ENCODE measurements around the gene SLC25A25.

The SLC25A25 gene

DNA sequence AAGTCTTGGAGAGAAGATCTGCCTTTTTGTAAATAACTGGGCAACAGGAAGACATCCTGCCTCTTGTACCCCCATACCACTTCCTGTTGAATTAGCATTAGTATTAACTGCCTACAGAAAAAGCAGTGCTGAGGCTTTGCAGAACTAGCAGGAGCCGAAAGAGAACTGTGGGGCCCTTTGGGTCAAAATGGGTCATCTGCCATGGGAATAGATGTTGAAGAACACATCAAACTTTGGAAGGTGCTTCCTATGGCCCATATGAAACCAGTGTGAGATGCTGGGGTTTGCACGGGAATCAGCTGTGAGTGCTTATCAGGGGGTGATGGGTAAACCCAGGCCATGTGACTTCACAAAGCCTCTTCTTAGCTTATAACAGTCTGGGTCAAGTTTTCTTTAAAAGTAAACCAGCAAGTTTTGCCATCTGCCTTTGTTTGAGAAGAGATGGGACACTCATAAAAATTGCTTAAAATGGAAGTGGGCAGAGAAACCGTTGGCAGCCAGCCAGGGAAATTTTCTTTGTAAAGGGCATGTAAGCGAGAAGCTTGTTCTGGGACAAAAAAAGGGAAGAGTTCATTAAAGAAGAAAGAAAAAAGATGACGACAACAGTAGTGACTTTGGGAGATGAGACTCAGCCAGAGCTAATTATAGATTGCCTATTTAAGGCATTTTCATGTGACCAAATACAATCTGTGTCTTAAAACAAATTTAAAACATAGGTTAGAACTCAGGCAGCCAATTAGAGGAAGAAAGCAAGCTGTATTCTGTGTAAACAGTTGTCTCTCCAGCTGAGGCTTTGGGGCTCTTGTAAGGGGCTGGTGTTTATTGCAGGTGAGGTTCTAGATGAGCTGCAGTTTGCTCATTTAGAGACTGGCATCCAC is 4.4 kb downstream of the SLC25A25 start:
- Histone ChIP-seq H3K27ac (ENCODE audit: low read depth, low read length) (no peak overlapping the region), H2AK5ac (ENCODE audit: low read length) (no peak overlapping the region), H2BK15ac (replicated peaks; ENCODE audit: low read depth) (no peak overlapping the region), H3K27me3 (ENCODE audit: insufficient read depth, low read length, poor library complexity) (no peaks in the 10 kb centered on the region), H3K36me3 (ENCODE audit: control insufficient read depth, insufficient read depth, low read length) (no peaks in the 10 kb centered on the region), H4K8ac (ENCODE audit: low read depth, low read length) (no peak overlapping the region), H3K4me3 (ENCODE audit: low read length) (no peak overlapping the region), H3K18ac (ENCODE audit: low read length) (no peak overlapping the region), H2BK5ac (ENCODE audit: low read length) (no peak overlapping the region), H3K4ac (ENCODE audit: low read depth, low read length) (no peak overlapping the region), H3K79me2 (ENCODE audit: control insufficient read depth, insufficient read depth, low read length) (peaks cover 24% of the 10 kb centered on the region), H3K9ac (ENCODE audit: low read length) (no peak overlapping the region), H3K4me1 (ENCODE audit: control insufficient read depth, low read depth, low read length) (peaks cover 7% of the 10 kb centered on the region), H3K56ac (ENCODE audit: low read length) (peak overlapping the region; percentile 10), H3K23ac (ENCODE audit: low read length) (no peak overlapping the region), H4K5ac (ENCODE audit: low read length) (no peak overlapping the region), H2BK120ac (ENCODE audit: low read depth, low read length) (no peak overlapping the region), H3K79me1 (ENCODE audit: low read length) (peaks cover 11% of the 10 kb centered on the region), H3K4me2 (ENCODE audit: low read length) (no peak overlapping the region)
- WGBS (ENCODE audit: extremely low coverage, insufficient coverage, low lambda C conversion rate): no CpG with 5 or more reads among the region's 5 CpGs
- no peak for DNase-seq

DNA sequence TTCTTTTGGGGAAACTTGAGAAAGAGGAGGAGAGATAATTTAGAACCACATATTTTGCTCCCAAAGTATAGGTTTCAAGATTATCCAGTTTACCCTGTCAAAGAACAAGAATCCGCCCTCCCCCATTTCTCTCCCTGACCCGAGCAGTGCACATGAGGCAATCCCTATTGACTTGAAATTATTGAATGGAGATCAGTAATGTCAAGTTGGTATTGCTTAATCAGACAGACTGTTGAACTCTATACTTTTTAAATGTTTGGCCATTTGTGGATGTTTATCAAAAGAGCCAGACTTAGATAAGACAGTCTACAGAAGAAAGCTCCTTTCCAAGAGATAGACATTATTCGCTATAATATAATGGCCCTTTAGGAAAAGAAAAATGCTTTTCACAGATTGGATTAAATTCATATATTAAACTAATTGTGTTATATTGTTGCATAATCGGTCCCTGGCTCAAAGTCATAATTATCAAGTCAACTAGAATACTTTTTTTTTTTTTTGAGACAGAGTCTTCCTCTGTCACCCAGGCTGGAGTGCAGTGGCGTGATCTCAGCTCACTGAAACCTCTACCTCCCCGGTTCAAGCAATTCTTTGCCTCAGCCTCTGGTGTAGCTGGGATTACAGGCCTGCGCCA is 5.3 kb downstream of the SLC25A25 start:
- no peak overlapping the region for H2BK15ac ChIP-seq (replicated peaks; ENCODE audit: low read depth)
- WGBS (ENCODE audit: extremely low coverage, insufficient coverage, low lambda C conversion rate): no CpG with 5 or more reads among the region's 7 CpGs

DNA sequence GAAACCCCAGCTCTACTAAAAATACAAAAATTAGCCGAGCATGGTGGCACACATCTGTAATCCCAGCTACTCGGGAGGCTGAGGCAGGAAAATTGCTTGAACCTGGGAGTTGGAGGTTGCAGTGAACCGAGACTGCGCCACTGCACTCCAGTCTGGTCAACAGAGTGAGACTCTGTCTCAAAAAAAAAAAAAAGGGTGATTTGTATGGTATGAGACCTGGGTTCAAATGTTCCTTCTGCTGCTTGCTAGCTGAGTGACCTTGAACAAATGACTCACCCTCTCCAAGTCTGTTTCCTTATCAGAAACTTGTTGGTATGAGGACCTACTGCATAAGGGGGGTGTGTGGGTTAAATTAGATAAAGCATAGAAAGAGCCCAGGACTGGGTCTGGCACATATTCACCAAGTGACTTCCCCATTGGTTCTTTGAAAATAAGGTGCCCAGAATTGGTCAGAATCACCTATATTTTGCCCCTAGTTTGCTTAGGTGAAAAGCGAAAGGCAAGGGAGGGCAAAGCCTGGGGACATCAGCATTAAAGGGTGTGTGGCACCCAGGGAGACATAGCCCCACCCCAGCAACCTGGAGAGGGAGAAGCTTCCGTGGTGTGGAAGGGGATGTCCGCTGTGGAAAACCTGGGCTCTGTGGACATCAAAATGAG is 9.9 kb downstream of the SLC25A25 start:
- no peak overlapping the region for H2BK5ac ChIP-seq (ENCODE audit: low read length)
- H3K36me3 ChIP-seq (ENCODE audit: control insufficient read depth, insufficient read depth, low read length): no peaks in the 10 kb centered on the region
- no peak overlapping the region for H4K8ac ChIP-seq (ENCODE audit: low read depth, low read length)
- no peak for DNase-seq
- peak overlapping the region; percentile 51 for H2BK120ac ChIP-seq (ENCODE audit: low read depth, low read length)
- H3K4me3 ChIP-seq (ENCODE audit: low read length): no peak overlapping the region
- peak overlapping the region; percentile 65 for H3K56ac ChIP-seq (ENCODE audit: low read length)
- no peak overlapping the region for H3K4ac ChIP-seq (ENCODE audit: low read depth, low read length)
- H3K4me1 ChIP-seq (ENCODE audit: control insufficient read depth, low read depth, low read length): peaks cover 10% of the 10 kb centered on the region
- H3K27me3 ChIP-seq (ENCODE audit: insufficient read depth, low read length, poor library complexity): no peaks in the 10 kb centered on the region
- peak overlapping the region; percentile 20 for H3K27ac ChIP-seq (ENCODE audit: low read depth, low read length)
- H4K5ac ChIP-seq (ENCODE audit: low read length): no peak overlapping the region
- H3K4me2 ChIP-seq (ENCODE audit: low read length): no peak overlapping the region
- H3K18ac ChIP-seq (ENCODE audit: low read length): peak overlapping the region; percentile 32
- peaks cover 5% of the 10 kb centered on the region for H3K79me1 ChIP-seq (ENCODE audit: low read length)
- H3K9ac ChIP-seq (ENCODE audit: low read length): no peak overlapping the region
- no peak overlapping the region for H3K23ac ChIP-seq (ENCODE audit: low read length)
- peak overlapping the region; percentile 40 for H2AK5ac ChIP-seq (ENCODE audit: low read length)
- no peak overlapping the region for H2BK15ac ChIP-seq (replicated peaks; ENCODE audit: low read depth)
- WGBS (ENCODE audit: extremely low coverage, insufficient coverage, low lambda C conversion rate): no CpG with 5 or more reads among the region's 7 CpGs
- peaks cover 6% of the 10 kb centered on the region for H3K79me2 ChIP-seq (ENCODE audit: control insufficient read depth, insufficient read depth, low read length)

More for the DNA sequence above, 5.3 kb downstream of the SLC25A25 start:
- H3K4ac ChIP-seq (ENCODE audit: low read depth, low read length): no peak overlapping the region
- H3K27me3 ChIP-seq (ENCODE audit: insufficient read depth, low read length, poor library complexity): no peaks in the 10 kb centered on the region
- no peak overlapping the region for H2AK5ac ChIP-seq (ENCODE audit: low read length)
- H3K23ac ChIP-seq (ENCODE audit: low read length): no peak overlapping the region
- H3K4me3 ChIP-seq (ENCODE audit: low read length): no peak overlapping the region
- no peak overlapping the region for H2BK120ac ChIP-seq (ENCODE audit: low read depth, low read length)
- H2BK5ac ChIP-seq (ENCODE audit: low read length): no peak overlapping the region
- no peak overlapping the region for H4K8ac ChIP-seq (ENCODE audit: low read depth, low read length)
- no peaks in the 10 kb centered on the region for H3K36me3 ChIP-seq (ENCODE audit: control insufficient read depth, insufficient read depth, low read length)
- no peak for DNase-seq
- no peak overlapping the region for H3K9ac ChIP-seq (ENCODE audit: low read length)
- peaks cover 23% of the 10 kb centered on the region for H3K79me2 ChIP-seq (ENCODE audit: control insufficient read depth, insufficient read depth, low read length)
- H3K56ac ChIP-seq (ENCODE audit: low read length): no peak overlapping the region
- no peak overlapping the region for H3K4me2 ChIP-seq (ENCODE audit: low read length)
- H3K79me1 ChIP-seq (ENCODE audit: low read length): peaks cover 14% of the 10 kb centered on the region
- no peak overlapping the region for H4K5ac ChIP-seq (ENCODE audit: low read length)
- H3K4me1 ChIP-seq (ENCODE audit: control insufficient read depth, low read depth, low read length): peaks cover 12% of the 10 kb centered on the region
- H3K18ac ChIP-seq (ENCODE audit: low read length): no peak overlapping the region
- H3K27ac ChIP-seq (ENCODE audit: low read depth, low read length): no peak overlapping the region

DNA sequence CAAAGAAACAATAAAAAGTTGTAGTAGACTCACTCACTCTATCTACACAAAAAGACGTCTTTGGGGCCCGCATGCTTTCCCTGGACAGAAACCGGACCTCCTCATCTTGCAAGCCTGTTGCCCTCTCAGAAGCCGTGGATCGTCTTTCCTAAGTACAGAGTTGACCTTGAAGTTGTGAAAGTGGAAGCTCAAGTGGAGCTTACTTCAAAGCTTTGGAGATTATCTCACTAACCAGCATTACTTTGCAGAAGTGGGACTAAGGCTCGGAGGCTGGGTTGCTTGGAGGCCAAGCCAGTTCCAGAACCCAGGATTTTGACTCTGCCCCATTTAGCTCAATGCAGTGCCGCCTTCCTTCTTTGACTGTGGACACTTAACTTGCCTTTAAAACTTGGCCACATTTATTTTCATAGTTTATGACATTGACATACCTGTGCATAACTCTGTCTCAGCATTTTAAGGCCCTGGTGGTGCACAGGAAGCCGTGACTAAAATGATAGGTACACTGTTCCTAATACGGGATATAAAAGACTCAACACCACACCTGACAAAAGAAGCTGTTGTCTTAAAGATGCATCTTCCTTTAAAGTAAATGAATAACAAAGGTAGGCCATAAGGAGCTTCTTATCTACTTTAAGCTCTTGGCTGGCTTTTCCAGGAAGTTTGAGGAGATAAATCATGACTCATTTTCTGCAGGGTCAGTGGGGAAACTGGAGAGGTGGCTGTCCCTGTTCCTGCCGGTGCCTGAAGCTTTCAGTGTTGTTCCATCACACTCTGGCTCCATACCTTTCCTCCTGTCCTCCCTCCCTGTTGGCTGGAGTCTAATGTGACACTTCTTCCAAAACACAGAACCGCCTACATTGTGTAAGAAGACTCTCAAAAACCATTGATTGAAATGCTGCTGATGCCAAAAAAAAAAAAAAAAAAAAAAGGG is 10.7 kb downstream of the SLC25A25 start:
- no peak overlapping the region for H3K4ac ChIP-seq (ENCODE audit: low read depth, low read length)
- no peak overlapping the region for H3K9ac ChIP-seq (ENCODE audit: low read length)
- H2BK15ac ChIP-seq (replicated peaks; ENCODE audit: low read depth): no peak overlapping the region
- no peaks in the 10 kb centered on the region for H3K36me3 ChIP-seq (ENCODE audit: control insufficient read depth, insufficient read depth, low read length)
- H3K18ac ChIP-seq (ENCODE audit: low read length): peak overlapping the region; percentile 32
- WGBS (ENCODE audit: extremely low coverage, insufficient coverage, low lambda C conversion rate): no CpG with 5 or more reads among the region's 11 CpGs
- peaks cover 5% of the 10 kb centered on the region for H3K79me1 ChIP-seq (ENCODE audit: low read length)
- H3K4me1 ChIP-seq (ENCODE audit: control insufficient read depth, low read depth, low read length): peaks cover 10% of the 10 kb centered on the region
- H4K8ac ChIP-seq (ENCODE audit: low read depth, low read length): no peak overlapping the region
- no peak overlapping the region for H3K23ac ChIP-seq (ENCODE audit: low read length)
- peak overlapping the region; percentile 65 for H3K56ac ChIP-seq (ENCODE audit: low read length)
- peaks cover 4% of the 10 kb centered on the region for H3K79me2 ChIP-seq (ENCODE audit: control insufficient read depth, insufficient read depth, low read length)
- no peak overlapping the region for H2AK5ac ChIP-seq (ENCODE audit: low read length)
- no peaks in the 10 kb centered on the region for H3K27me3 ChIP-seq (ENCODE audit: insufficient read depth, low read length, poor library complexity)
- no peak overlapping the region for H4K5ac ChIP-seq (ENCODE audit: low read length)
- H3K4me2 ChIP-seq (ENCODE audit: low read length): no peak overlapping the region
- H3K4me3 ChIP-seq (ENCODE audit: low read length): no peak overlapping the region
- no peak overlapping the region for H2BK5ac ChIP-seq (ENCODE audit: low read length)
- DNase-seq: peak; percentile 93
- H2BK120ac ChIP-seq (ENCODE audit: low read depth, low read length): peak overlapping the region; percentile 35
- H3K27ac ChIP-seq (ENCODE audit: low read depth, low read length): peak overlapping the region; percentile 66

GRCh38 chr9:128080206-128080605 is 12.2 kb downstream of the SLC25A25 start:
- Histone ChIP-seq H3K4me1 (ENCODE audit: control insufficient read depth, low read depth, low read length) (peaks cover 10% of the 10 kb centered on the region), H4K5ac (ENCODE audit: low read length) (no peak overlapping the region), H3K4ac (ENCODE audit: low read depth, low read length) (no peak overlapping the region), H3K79me2 (ENCODE audit: control insufficient read depth, insufficient read depth, low read length) (peaks cover 4% of the 10 kb centered on the region), H3K27me3 (ENCODE audit: insufficient read depth, low read length, poor library complexity) (no peaks in the 10 kb centered on the region), H3K23ac (ENCODE audit: low read length) (no peak overlapping the region), H3K27ac (ENCODE audit: low read depth, low read length) (no peak overlapping the region), H2AK5ac (ENCODE audit: low read length) (no peak overlapping the region), H2BK15ac (replicated peaks; ENCODE audit: low read depth) (no peak overlapping the region), H2BK5ac (ENCODE audit: low read length) (no peak overlapping the region), H3K18ac (ENCODE audit: low read length) (no peak overlapping the region), H3K36me3 (ENCODE audit: control insufficient read depth, insufficient read depth, low read length) (no peaks in the 10 kb centered on the region), H3K79me1 (ENCODE audit: low read length) (peaks cover 5% of the 10 kb centered on the region), H3K56ac (ENCODE audit: low read length) (no peak overlapping the region), H3K4me2 (ENCODE audit: low read length) (no peak overlapping the region), H3K4me3 (ENCODE audit: low read length) (no peak overlapping the region), H2BK120ac (ENCODE audit: low read depth, low read length) (no peak overlapping the region), H3K9ac (ENCODE audit: low read length) (no peak overlapping the region), H4K8ac (ENCODE audit: low read depth, low read length) (no peak overlapping the region)
- WGBS (ENCODE audit: extremely low coverage, insufficient coverage, low lambda C conversion rate): no CpG with 5 or more reads among the region's 5 CpGs
- no peak for DNase-seq
